Prostate gland (tissue), 2 donors: ENCODE measurements around the gene PEF1.

Experiments used
- POLR2A ChIP-seq: fragments of 450-650 bp; IDR thresholded peaks from one replicate; pipeline ENCODE4 v1.6.1; 2016; ENCODE audit warnings: antibody characterized with exemption, mild to moderate bottlenecking
- TF ChIP-seq, protein P1 (sequence below), 4 experiments: fragments of 200-600 bp in 2 of 4; fragments of 450-650 bp in 2 of 4; sonication (generic) in 2 of 4; IDR thresholded peaks; 1 replicate in 3 of 4; 2 replicates in 1 of 4; pipeline ENCODE4 v1.5.1; 2016 to 2019; ENCODE audit warnings: antibody characterized with exemption in 4 of 4, mild to moderate bottlenecking in 2 of 4, moderate library complexity in 2 of 4

DNA sequence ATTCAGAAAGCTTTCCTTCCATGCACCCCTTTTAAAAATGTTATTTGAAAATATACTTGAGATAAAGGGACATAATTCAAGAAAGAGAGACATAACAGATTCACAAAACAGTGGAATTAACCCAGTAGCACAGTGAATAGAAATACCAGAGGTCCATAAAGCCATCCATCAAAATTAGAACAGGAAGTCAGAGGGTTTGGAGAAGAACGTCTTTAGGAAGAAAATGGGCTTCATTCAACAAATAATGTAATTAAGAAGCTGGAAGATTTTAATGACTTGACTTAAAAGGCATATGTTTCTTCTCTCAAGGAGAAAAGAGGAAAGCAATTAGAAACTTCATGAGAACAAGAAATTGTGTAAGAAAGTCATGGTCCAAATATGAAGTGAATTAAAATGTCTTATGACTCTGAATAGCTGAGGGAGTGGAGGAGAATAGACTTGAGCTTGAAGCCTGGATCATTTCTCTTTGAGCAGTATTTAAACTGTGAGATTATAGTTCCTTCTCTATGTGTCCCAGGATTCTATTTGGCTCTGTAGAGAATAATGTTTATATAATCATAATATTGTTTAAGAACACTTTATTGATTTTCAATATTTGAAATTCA, 35.1 kb downstream of the PEF1 start:
- TF ChIP-seq, protein P1, sequence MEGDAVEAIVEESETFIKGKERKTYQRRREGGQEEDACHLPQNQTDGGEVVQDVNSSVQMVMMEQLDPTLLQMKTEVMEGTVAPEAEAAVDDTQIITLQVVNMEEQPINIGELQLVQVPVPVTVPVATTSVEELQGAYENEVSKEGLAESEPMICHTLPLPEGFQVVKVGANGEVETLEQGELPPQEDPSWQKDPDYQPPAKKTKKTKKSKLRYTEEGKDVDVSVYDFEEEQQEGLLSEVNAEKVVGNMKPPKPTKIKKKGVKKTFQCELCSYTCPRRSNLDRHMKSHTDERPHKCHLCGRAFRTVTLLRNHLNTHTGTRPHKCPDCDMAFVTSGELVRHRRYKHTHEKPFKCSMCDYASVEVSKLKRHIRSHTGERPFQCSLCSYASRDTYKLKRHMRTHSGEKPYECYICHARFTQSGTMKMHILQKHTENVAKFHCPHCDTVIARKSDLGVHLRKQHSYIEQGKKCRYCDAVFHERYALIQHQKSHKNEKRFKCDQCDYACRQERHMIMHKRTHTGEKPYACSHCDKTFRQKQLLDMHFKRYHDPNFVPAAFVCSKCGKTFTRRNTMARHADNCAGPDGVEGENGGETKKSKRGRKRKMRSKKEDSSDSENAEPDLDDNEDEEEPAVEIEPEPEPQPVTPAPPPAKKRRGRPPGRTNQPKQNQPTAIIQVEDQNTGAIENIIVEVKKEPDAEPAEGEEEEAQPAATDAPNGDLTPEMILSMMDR (IDR thresholded peaks at IDR 0.05), result no peak
- no peak for TF ChIP-seq POLR2A
